Epithelial cell of proximal tubule (primary cell): ENCODE results near the gene IGSF9B. TPM values are rescaled to one million over a fixed set of nuclear protein-coding genes. Genes with fewer than 3 reads are reported as not detected.

Experiments
- DNase-seq: peaks from one replicate; pipeline ENCODE4 v3.0.0-alpha.2; 2011; ENCODE audit warnings: low read depth
- H3K4me3 ChIP-seq: 2 replicates; pipeline ENCODE4 v1.5.1; 2011; ENCODE audit warnings: low read depth, mild to moderate bottlenecking, low read length
- total RNA-seq: library from RNA; depleted of rRNA; stranded (reverse); fragments of >200 nt; gene quantifications from 2 replicates; pipeline ENCODE4 v1.2.3, GENCODE V29; 2015
- TF ChIP-seq, protein P1 (sequence below): conservative IDR thresholded peaks from 2 replicates; pipeline ENCODE4 v1.5.1; 2012; ENCODE audit warnings: low read depth, mild to moderate bottlenecking, low read length

Gene IGSF9B
- total RNA-seq, 1 donor from 2014 or later = 1.0 TPM

DNA sequence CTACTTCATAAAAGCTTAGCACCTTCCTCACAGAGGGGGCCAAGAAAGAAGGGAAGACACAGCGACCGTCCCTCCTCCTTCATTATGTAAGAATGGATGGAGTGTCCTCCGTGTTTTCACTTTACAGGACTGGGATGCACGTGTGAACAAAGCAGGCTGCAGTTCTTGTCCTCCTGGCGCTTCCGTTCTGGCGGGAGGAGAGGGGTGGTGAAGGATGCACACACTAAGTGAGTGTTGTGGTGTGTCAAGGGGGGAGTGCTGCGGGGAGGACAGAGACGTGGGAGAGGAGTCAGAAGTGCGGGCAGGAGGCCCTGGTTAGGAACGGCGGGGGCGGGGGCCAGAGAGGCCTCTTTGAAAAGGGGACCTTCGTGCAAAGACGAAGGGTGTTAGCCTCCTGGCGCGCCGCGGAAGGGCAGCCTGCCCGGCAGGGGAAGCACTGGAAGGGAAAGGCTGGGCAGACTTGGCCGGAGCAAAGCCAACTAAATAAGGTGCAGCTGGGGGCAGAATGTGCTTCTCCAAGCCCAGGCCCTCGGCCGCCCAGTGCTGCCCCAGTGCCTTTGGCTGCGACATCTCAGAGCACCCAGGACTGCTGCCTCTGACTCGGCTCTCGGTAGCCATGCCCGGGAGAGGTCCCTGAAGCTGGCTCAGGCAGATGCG is 27.0 kb upstream of the IGSF9B start:
- no peak overlapping the region for H3K4me3 ChIP-seq
- DNase-seq = no peak
- TF ChIP-seq, protein P1, sequence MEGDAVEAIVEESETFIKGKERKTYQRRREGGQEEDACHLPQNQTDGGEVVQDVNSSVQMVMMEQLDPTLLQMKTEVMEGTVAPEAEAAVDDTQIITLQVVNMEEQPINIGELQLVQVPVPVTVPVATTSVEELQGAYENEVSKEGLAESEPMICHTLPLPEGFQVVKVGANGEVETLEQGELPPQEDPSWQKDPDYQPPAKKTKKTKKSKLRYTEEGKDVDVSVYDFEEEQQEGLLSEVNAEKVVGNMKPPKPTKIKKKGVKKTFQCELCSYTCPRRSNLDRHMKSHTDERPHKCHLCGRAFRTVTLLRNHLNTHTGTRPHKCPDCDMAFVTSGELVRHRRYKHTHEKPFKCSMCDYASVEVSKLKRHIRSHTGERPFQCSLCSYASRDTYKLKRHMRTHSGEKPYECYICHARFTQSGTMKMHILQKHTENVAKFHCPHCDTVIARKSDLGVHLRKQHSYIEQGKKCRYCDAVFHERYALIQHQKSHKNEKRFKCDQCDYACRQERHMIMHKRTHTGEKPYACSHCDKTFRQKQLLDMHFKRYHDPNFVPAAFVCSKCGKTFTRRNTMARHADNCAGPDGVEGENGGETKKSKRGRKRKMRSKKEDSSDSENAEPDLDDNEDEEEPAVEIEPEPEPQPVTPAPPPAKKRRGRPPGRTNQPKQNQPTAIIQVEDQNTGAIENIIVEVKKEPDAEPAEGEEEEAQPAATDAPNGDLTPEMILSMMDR = no peak

DNA sequence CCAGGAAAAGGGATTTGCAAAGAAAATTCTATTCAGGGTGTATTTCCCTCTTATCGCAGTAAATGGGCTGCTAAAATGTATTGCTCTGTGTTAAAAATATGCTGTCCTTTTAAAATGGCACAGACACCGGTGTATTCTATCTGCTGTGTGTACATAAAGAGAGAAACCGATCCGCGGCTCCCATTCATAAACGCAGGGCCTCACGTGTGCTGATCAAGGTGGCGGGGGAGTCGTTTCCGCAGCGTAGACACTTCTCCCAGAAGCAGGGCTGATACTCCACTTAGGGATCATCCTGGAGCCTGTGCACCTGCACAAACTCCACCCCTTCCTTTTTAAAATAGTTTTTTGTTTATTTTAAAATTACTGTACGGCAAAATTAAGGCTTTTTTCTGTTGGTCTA is 26.1 kb upstream of the IGSF9B start:
- no peak overlapping the region for H3K4me3 ChIP-seq
- TF ChIP-seq, protein P1 = no peak
- no peak for DNase-seq

DNA sequence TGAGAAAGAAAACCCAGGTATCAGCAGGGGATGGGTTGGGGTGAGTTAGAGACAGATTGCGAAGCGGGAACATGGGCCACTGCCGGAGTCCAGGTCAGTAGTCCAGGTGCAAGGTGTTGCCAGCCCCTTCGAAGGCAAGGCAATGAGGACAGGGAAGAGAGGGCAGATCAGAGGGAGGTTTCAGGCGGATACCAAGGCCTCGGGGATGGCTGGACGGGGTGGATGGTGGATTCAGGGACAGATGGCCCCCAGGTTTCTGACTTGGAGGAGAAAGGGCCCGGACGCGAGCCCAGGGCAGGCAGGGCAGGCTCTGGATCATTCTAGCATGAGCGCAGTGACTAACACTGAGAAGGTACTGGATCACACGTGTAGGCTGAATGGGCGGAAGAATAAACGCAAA is 25.4 kb upstream of the IGSF9B start:
- TF ChIP-seq, protein P1 = no peak
- H3K4me3 ChIP-seq = no peak overlapping the region
- no peak for DNase-seq

DNA sequence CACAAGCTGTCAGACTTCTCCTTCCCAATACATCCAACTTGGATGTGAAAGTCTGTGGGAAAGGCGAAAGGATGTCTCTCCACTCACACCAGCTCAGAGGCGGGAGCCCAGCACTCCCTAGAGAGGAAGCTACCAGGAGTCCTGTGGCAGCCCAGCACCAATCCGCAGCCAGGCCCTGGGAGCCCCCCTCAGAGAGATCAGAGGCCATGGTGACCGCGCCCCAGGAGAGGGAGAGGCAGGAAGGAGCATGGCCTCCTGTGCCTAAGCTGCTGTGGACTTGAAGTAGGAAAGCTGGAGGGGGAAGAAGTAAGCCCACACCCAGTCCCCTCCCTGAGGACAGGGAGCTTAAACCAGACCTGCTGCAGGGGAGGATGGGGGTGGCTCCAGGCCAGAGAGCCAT is 24.4 kb upstream of the IGSF9B start:
- no peak overlapping the region for H3K4me3 ChIP-seq
- no peak for DNase-seq
- TF ChIP-seq, protein P1 = no peak

DNA sequence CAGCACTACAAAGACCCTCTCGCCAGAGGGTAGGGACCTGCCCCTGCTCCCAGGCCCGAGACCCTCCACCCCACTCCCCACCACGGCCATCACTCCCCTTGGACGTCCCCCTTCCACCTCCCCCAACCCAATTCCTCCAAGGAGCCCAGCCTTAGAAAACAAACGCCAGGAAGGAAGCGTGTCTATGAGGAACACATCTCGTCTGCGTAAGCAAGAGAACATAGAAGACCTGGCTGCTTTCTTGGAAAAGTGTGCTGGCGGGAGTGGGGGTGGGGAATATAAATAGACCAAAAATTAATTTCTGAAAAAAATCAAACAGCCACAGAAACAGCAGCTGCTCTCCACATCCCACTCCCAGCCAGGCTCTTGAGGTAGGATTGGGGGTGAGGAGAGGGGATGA is 23.9 kb upstream of the IGSF9B start:
- no peak overlapping the region for H3K4me3 ChIP-seq
- TF ChIP-seq, protein P1 = no peak
- DNase-seq = no peak

DNA sequence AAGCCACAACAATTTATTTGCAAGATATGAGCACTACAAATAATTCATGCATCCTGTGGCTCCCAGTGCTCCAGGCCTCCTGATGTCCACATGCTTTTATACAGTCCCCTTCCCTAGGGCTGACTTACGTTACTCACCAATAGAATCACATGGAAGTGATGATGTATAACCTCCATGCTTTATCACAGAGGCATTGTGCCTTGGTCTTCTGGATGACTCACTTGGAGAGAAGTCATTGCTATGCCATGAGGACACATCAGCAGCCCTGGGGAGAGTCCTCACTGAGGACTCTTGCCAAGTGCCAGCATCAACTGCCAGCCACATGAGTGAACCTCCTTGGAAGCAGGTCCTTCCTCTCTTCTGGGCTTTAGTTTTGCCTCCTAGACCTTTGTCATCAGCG is 22.0 kb upstream of the IGSF9B start:
- TF ChIP-seq, protein P1 = no peak
- DNase-seq = no peak
- no peak overlapping the region for H3K4me3 ChIP-seq

DNA sequence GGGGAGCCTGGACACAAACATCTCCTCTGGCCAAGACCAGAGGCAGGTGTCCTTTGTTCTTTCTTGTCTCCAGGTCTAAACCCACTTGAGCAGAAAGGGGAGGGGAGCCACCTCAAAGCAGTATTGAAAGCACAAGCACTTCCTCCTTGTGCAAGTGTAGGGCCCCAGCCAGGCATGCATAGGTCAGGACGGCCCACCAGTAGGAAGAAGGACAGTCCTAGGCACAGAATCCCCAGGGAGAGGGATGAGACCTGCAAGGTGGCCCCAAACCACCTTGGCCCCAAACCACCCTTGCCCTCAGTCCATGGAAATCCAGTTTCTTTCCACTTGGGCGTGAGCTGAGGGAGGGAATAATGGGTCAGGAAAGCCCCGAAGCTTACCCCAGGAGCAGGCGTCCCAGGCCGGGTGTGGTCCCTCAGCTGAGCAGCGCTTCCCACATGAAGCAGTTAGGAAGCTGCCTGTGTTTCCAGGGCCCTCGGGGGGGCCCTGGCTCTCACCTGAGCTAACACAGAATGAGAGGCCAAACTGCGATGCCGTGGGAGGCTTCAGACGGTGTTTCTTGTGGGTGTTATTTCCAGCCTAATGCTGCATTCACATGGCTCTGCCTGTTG is 20.4 kb upstream of the IGSF9B start:
- no peak overlapping the region for H3K4me3 ChIP-seq
- TF ChIP-seq, protein P1 = no peak
- no peak for DNase-seq
